Measurements from ENCODE around the gene ROCK2.

DNA sequence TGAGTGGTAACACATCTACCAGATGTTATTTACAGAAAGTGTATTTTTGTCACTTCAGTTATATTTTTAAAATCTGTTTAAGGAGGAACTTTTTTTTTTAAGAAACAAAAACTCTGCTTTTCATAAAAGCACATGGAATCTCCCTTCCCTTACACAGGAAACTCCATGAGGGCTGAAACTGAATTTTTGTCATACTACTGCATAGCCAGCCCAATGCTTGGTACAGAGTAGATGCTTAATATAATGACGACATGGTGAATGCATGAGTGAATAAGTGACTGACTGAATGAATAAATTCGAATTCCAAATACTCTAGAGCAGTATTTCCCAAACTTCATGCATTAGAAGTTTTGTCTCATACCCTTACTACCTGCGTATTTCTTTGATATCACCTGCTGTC is 86.5 kb downstream of the ROCK2 start:
- TF ChIP-seq CTCF (IDR thresholded peaks at IDR 0.05) = no peak
- no peak for TF ChIP-seq BHLHE40 (IDR thresholded peaks at IDR 0.05; ENCODE audit: low read depth, low read length)
- TF ChIP-seq, protein P1, sequence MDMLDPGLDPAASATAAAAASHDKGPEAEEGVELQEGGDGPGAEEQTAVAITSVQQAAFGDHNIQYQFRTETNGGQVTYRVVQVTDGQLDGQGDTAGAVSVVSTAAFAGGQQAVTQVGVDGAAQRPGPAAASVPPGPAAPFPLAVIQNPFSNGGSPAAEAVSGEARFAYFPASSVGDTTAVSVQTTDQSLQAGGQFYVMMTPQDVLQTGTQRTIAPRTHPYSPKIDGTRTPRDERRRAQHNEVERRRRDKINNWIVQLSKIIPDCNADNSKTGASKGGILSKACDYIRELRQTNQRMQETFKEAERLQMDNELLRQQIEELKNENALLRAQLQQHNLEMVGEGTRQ (IDR thresholded peaks at IDR 0.05) = no peak
- TF ChIP-seq POLR2A (IDR thresholded peaks at IDR 0.05; ENCODE audit: low read length) = no peak
- no peak for TF ChIP-seq CBX8 (IDR thresholded peaks at IDR 0.05)
- no peak for TF ChIP-seq MYC (IDR thresholded peaks at IDR 0.05; ENCODE audit: borderline replicate concordance, low read length)
- TF ChIP-seq, protein P2, sequence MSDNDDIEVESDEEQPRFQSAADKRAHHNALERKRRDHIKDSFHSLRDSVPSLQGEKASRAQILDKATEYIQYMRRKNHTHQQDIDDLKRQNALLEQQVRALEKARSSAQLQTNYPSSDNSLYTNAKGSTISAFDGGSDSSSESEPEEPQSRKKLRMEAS (IDR thresholded peaks at IDR 0.05) = no peak
- no peak for TF ChIP-seq PHF8 (IDR thresholded peaks at IDR 0.05; ENCODE audit: borderline replicate concordance, low read depth)
- no peak for TF ChIP-seq FOXS1 (CRISPR knock-in tag; IDR thresholded peaks at IDR 0.05)
- no peak for TF ChIP-seq BCL3 (IDR thresholded peaks at IDR 0.05)
- no peak for TF ChIP-seq FOSL2 (IDR thresholded peaks at IDR 0.05)
- no peak for TF ChIP-seq FOSL2 (CRISPR knock-in tag; IDR thresholded peaks at IDR 0.05)
- no peak for TF ChIP-seq ZC3H11A (IDR thresholded peaks at IDR 0.05)
